ENCODE measurements around the gene GAPDH. TPM values are rescaled to one million over a fixed set of nuclear protein-coding genes. Genes with fewer than 3 reads are reported as not detected.

Gene GAPDH
- total RNA-seq, 6 experiments from 2014 or later, result 6,263 to 7,539 (median 6,900) TPM

DNA sequence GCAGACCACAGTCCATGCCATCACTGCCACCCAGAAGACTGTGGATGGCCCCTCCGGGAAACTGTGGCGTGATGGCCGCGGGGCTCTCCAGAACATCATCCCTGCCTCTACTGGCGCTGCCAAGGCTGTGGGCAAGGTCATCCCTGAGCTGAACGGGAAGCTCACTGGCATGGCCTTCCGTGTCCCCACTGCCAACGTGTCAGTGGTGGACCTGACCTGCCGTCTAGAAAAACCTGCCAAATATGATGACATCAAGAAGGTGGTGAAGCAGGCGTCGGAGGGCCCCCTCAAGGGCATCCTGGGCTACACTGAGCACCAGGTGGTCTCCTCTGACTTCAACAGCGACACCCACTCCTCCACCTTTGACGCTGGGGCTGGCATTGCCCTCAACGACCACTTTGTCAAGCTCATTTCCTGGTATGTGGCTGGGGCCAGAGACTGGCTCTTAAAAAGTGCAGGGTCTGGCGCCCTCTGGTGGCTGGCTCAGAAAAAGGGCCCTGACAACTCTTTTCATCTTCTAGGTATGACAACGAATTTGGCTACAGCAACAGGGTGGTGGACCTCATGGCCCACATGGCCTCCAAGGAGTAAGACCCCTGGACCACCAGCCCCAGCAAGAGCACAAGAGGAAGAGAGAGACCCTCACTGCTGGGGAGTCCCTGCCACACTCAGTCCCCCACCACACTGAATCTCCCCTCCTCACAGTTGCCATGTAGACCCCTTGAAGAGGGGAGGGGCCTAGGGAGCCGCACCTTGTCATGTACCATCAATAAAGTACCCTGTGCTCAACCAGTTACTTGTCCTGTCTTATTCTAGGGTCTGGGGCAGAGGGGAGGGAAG is 3.5 kb downstream of the GAPDH start:
- Mint-ChIP-seq H3K9me3 (peaks cover 35% of the 10 kb centered on the region), H3K27ac (peak overlapping the region; percentile 100), H3K27me3 (ENCODE audit: insufficient read depth) (peaks cover 70% of the 10 kb centered on the region), H3K4me1 (ENCODE audit: low read depth) (peaks cover 69% of the 10 kb centered on the region), H3K4me3 (peak overlapping the region; percentile 95), H3K36me3 (ENCODE audit: low read depth) (peaks cover 44% of the 10 kb centered on the region)
- peak; percentile 79 for DNase-seq
- TF ChIP-seq, protein P1, sequence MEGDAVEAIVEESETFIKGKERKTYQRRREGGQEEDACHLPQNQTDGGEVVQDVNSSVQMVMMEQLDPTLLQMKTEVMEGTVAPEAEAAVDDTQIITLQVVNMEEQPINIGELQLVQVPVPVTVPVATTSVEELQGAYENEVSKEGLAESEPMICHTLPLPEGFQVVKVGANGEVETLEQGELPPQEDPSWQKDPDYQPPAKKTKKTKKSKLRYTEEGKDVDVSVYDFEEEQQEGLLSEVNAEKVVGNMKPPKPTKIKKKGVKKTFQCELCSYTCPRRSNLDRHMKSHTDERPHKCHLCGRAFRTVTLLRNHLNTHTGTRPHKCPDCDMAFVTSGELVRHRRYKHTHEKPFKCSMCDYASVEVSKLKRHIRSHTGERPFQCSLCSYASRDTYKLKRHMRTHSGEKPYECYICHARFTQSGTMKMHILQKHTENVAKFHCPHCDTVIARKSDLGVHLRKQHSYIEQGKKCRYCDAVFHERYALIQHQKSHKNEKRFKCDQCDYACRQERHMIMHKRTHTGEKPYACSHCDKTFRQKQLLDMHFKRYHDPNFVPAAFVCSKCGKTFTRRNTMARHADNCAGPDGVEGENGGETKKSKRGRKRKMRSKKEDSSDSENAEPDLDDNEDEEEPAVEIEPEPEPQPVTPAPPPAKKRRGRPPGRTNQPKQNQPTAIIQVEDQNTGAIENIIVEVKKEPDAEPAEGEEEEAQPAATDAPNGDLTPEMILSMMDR (IDR thresholded peaks at IDR 0.05), result peak; percentile 97

DNA sequence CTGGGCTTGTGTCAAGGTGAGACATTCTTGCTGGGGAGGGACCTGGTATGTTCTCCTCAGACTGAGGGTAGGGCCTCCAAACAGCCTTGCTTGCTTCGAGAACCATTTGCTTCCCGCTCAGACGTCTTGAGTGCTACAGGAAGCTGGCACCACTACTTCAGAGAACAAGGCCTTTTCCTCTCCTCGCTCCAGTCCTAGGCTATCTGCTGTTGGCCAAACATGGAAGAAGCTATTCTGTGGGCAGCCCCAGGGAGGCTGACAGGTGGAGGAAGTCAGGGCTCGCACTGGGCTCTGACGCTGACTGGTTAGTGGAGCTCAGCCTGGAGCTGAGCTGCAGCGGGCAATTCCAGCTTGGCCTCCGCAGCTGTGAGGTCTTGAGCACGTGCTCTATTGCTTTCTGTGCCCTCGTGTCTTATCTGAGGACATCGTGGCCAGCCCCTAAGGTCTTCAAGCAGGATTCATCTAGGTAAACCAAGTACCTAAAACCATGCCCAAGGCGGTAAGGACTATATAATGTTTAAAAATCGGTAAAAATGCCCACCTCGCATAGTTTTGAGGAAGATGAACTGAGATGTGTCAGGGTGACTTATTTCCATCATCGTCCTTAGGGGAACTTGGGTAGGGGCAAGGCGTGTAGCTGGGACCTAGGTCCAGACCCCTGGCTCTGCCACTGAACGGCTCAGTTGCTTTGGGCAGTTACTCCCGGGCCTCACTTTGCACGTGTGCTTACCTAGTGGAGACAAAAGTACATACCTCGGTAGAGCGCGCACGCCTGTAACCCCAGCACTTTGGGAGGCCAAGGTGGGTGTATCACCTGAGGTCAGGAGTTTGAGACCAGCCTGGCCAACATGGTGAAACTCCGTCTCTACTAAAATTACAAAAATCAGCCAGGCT is 4.3 kb downstream of the GAPDH start:
- TF ChIP-seq, protein P1 (IDR thresholded peaks at IDR 0.05), result no peak
- Mint-ChIP-seq H3K4me3 (peak overlapping the region; percentile 95), H3K9me3 (peaks cover 35% of the 10 kb centered on the region), H3K27me3 (ENCODE audit: insufficient read depth) (peaks cover 67% of the 10 kb centered on the region), H3K36me3 (ENCODE audit: low read depth) (peaks cover 44% of the 10 kb centered on the region), H3K27ac (peak overlapping the region; percentile 100), H3K4me1 (ENCODE audit: low read depth) (peaks cover 61% of the 10 kb centered on the region)
- DNase-seq, result peak; percentile 60

DNA sequence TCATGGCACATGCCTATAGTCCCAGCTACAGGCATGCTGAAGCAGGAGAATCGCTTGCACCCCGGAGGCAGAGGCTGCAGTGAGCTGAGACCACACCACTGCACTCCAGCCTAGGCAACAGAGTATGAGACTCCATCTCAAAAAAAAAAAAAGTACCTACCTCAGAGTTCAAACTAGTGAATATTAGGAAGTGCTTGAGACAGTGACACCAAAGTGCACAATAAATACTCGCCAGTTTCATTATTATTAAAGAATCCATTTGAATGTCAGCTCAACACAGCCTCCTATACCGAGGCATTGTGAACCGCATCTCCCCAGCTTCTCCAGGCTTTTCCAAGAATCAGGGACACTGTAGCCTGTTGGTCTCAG is 5.0 kb downstream of the GAPDH start:
- Mint-ChIP-seq H3K36me3 (ENCODE audit: low read depth) (peaks cover 44% of the 10 kb centered on the region), H3K9me3 (peaks cover 35% of the 10 kb centered on the region), H3K4me1 (ENCODE audit: low read depth) (peaks cover 61% of the 10 kb centered on the region), H3K27ac (peak overlapping the region; percentile 100), H3K27me3 (ENCODE audit: insufficient read depth) (peaks cover 63% of the 10 kb centered on the region), H3K4me3 (peak overlapping the region; percentile 95)
- no peak for DNase-seq
- TF ChIP-seq, protein P1 (IDR thresholded peaks at IDR 0.05), result no peak

DNA sequence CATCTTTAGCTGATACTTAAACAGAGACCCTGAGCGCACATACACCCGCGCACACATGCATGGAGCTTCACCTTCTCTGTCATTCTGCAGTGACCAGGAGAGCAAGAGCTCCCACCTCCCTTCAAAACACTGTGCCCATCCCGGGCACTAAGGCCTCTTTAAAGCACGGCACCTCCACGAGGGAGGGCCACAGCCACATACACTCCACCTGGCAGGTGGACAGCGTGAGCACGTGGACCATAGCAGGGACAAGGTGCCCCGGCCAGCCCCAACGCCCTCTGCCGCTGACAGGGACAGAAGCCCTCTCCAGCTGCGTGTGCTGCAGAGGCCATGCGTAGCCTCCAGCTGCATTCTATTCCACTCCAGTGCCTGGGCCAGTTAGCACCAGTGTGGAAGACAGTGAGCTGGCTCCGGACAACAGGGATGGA is 5.4 kb downstream of the GAPDH start:
- Mint-ChIP-seq H3K27ac (peak overlapping the region; percentile 100), H3K36me3 (ENCODE audit: low read depth) (peaks cover 43% of the 10 kb centered on the region), H3K27me3 (ENCODE audit: insufficient read depth) (peaks cover 58% of the 10 kb centered on the region), H3K9me3 (peaks cover 31% of the 10 kb centered on the region), H3K4me3 (peak overlapping the region; percentile 95), H3K4me1 (ENCODE audit: low read depth) (peaks cover 61% of the 10 kb centered on the region)
- TF ChIP-seq, protein P1 (IDR thresholded peaks at IDR 0.05), result no peak
- no peak for DNase-seq

DNA sequence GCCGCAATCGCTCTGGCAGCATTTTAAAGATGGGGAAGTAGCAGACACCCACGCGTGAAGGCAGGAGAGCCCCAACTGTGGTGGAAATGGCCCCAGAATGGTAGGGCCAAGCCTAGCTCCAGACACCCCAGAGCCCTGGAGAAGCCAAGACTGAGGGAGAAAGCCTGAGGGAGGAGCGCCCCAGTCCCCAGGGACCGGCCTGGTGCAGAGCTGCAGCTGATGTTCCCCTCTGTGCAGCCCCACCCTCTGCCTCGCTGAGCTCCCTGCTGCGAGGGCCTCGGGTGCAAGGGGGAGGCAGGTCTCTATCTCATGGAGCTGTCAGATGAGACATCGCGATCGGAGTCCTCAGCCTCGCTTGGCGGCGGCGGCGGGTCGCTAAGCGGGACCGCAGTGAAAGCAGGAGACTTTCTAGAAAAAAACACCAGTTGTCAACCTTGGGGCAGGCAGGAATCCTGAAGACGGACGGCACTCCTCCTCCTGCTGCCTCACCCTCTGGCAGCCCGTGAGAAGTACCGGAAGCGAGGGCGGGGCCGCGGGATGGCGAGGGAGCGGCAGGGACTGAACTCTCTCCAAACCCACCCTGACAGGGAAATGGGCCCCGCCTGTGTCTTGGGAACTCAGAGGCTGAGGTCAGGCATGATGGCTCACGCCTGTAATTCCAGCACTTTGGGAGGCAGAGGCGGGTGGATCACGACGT is 6.0 kb downstream of the GAPDH start:
- TF ChIP-seq, protein P1 (IDR thresholded peaks at IDR 0.05), result no peak
- peak; percentile 94 for DNase-seq
- Mint-ChIP-seq H3K4me3 (peak overlapping the region; percentile 95), H3K4me1 (ENCODE audit: low read depth) (peaks cover 61% of the 10 kb centered on the region), H3K27me3 (ENCODE audit: insufficient read depth) (peaks cover 52% of the 10 kb centered on the region), H3K36me3 (ENCODE audit: low read depth) (peaks cover 39% of the 10 kb centered on the region), H3K9me3 (peaks cover 25% of the 10 kb centered on the region), H3K27ac (peak overlapping the region; percentile 100)
